ENCODE measurements around the gene ZNF468.
"Not testable (repeated sequence)": the region's sequence is repeated elsewhere in the genome, so short reads cannot be mapped to it uniquely, and the experiment has no call there.

- TF ChIP-seq CTCF, POLR2A (IDR thresholded peaks at IDR 0.05): not testable (repeated sequence)
Observed at GRCh38 chr19:52868031-52868430, 10.6 kb upstream of the ZNF468 start.

Measured in vagina (tissue), 2 donors.